A673 (cell line): ENCODE results near the gene NPHP4. TPM values are rescaled to one million over a fixed set of nuclear protein-coding genes. Genes with fewer than 3 reads are reported as not detected.

Experiments
- BruUV-seq: library from RNA; stranded (reverse); fragments of 400-500 nt; replicated peaks from 2 replicates; lab custom pipeline; 2021; lab: Mats Ljungman, UMichigan
- CTCF ChIA-PET: fragments of 300-600 bp; sonication (Branson Sonifier 250); formaldehyde crosslinking; loops from one replicate; lab custom pipeline; 2022; ENCODE audit warnings: antibody characterized with exemption; lab: Charles Lee
- POLR2A ChIA-PET: fragments of 300-600 bp; sonication (Branson Sonifier 250); formaldehyde crosslinking; loops from one replicate; lab custom pipeline; 2022; ENCODE audit warnings: antibody characterized with exemption; ENCODE audit not compliant: low non-redundant PET; lab: Charles Lee
- DNase-seq: peaks from one replicate; pipeline ENCODE4 v3.0.0-alpha.2; 2015; ENCODE audit warnings: low spot score
- H3K27ac ChIP-seq: fragments of 200-600 bp; sonication (generic); 2 replicates; pipeline ENCODE4 v1.5.1; 2016; ENCODE audit warnings: mixed run types, low read depth, mild to moderate bottlenecking, mixed read lengths, antibody characterized with exemption, low read length; ENCODE audit not compliant: poor library complexity, severe bottlenecking
- H3K27me3 ChIP-seq: fragments of 200-600 bp; sonication (generic); replicated peaks from 2 replicates; pipeline ENCODE4 v1.6.1; 2017; ENCODE audit warnings: mixed run types, low read depth, mild to moderate bottlenecking, mixed read lengths, antibody characterized with exemption, low read length; ENCODE audit not compliant: insufficient read depth, poor library complexity
- H3K36me3 ChIP-seq: fragments of 200-600 bp; sonication (generic); 2 replicates; pipeline ENCODE4 v1.6.1; 2016; ENCODE audit warnings: mixed run types, mild to moderate bottlenecking, mixed read lengths, antibody characterized with exemption, low read length; ENCODE audit not compliant: insufficient read depth, poor library complexity, severe bottlenecking
- H3K4me1 ChIP-seq: fragments of 200-600 bp; sonication (generic); 2 replicates; pipeline ENCODE4 v1.6.1; 2017; ENCODE audit warnings: mixed run types, mild to moderate bottlenecking, mixed read lengths, antibody characterized with exemption, low read length; ENCODE audit not compliant: insufficient read depth, poor library complexity, severe bottlenecking
- H3K4me3 ChIP-seq: fragments of 200-600 bp; sonication (generic); 2 replicates; pipeline ENCODE4 v1.5.1; 2016; ENCODE audit warnings: low read depth, mixed run types, mild to moderate bottlenecking, mixed read lengths, low read length; ENCODE audit not compliant: poor library complexity, severe bottlenecking
- H3K9me3 ChIP-seq: fragments of 200-600 bp; sonication (generic); 2 replicates; pipeline ENCODE4 v1.6.1; 2016; ENCODE audit warnings: mixed run types, low read depth, mild to moderate bottlenecking, mixed read lengths, antibody characterized with exemption, low read length; ENCODE audit not compliant: poor library complexity, severe bottlenecking
- EZH2 ChIP-seq: fragments of 200-600 bp; sonication (generic); IDR thresholded peaks from 2 replicates; pipeline ENCODE4 v1.6.1; 2017; ENCODE audit warnings: borderline replicate concordance, low read depth, mild to moderate bottlenecking, mixed read lengths, antibody characterized with exemption, low read length; ENCODE audit not compliant: poor library complexity, severe bottlenecking
- intact Hi-C: fragments of 100-400 bp; cut with micrococcal nuclease; formaldehyde crosslinking; loops from one replicate; pipeline ENCODE4 v1.10.0; 2022; ENCODE audit not compliant: unreplicated experiment
- total RNA-seq: library from RNA; stranded (reverse); gene quantifications from 2 replicates; pipeline ENCODE4 v1.2.3, GENCODE V29; 2021
- TF ChIP-seq, protein P1 (sequence below): fragments of 300-800, 200-600 bp; sonication (generic); conservative IDR thresholded peaks from 2 replicates; pipeline ENCODE4 v1.5.1; 2017; ENCODE audit warnings: low read depth, mild to moderate bottlenecking, antibody characterized with exemption, low read length, moderate library complexity, mixed read lengths

Gene NPHP4
- total RNA-seq, 1 experiment from 2014 or later: 27.6 TPM

DNA sequence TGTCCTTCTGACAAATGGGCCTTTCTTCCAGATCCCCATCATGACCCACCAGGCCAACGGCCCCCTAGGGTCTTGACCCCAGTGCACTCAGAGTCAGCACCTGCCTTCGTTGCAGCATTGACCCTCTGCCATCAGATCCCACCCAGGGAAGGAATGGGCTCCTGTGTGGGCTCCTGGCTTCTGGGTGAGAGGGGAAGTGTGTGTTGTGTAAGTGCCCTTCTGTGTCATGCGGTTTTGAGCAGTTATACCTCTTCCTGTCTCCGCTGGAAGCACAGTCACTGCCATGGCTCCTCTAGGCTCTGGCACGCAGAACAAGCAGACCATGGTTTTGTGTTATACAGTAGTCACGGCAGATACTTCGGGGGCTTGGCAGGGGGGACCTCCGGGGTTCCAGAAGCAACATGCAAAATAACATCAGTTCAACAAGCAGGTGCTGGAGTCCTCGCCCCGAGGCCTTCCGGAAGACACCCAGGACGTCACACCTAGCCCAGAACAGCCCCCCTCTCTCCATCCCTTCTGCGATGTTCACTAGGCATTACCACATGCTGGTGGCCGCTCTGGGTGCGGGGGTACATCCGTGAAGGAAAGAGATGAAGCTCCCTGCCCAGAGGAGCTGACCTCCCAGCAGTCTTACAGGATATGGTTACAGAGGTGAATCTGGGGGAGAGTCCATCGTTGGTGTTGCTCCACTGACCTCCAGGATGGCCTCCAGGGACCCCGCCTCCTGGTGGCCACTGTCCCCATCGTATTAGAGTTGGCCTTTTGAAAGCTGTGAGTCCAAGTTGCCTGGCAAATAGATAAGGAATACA, 36.0 kb upstream of the NPHP4 start:
- POLR2A ChIA-PET: no interaction called here
- H3K4me1 ChIP-seq: peaks cover 13% of the 10 kb centered on the region
- no peak for TF ChIP-seq EZH2
- TF ChIP-seq, protein P1, sequence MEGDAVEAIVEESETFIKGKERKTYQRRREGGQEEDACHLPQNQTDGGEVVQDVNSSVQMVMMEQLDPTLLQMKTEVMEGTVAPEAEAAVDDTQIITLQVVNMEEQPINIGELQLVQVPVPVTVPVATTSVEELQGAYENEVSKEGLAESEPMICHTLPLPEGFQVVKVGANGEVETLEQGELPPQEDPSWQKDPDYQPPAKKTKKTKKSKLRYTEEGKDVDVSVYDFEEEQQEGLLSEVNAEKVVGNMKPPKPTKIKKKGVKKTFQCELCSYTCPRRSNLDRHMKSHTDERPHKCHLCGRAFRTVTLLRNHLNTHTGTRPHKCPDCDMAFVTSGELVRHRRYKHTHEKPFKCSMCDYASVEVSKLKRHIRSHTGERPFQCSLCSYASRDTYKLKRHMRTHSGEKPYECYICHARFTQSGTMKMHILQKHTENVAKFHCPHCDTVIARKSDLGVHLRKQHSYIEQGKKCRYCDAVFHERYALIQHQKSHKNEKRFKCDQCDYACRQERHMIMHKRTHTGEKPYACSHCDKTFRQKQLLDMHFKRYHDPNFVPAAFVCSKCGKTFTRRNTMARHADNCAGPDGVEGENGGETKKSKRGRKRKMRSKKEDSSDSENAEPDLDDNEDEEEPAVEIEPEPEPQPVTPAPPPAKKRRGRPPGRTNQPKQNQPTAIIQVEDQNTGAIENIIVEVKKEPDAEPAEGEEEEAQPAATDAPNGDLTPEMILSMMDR: no peak
- CTCF ChIA-PET: no interaction called here
- no peak overlapping the region for H3K4me3 ChIP-seq
- DNase-seq: peak; percentile 27
- intact Hi-C loops: no loop called here
- no peaks in the 10 kb centered on the region for H3K36me3 ChIP-seq
- no peak overlapping the region for H3K27ac ChIP-seq
- no TSS peak for BruUV-seq
- no peaks in the 10 kb centered on the region for H3K9me3 ChIP-seq
- no peaks in the 10 kb centered on the region for H3K27me3 ChIP-seq

DNA sequence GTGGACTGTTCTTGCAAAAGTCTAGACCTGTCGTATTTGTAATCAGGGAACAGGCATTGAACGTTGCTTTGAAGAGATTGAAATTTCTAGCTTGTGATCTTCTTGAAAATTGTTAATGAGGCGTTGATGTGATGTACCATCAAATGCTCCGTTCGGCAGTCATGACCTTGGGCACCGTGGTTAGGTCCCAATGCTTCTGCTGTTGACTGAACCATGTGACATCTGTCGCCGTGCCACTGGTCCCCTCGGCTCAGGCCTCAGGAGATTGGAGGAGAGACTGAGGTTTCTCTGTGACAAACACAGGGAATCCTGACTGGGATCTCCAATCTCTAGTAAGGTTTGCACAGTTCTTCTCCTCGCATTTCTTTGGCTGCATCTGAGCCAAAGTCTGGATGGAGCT, 35.4 kb upstream of the NPHP4 start:
- Histone ChIP-seq H3K4me1 (peaks cover 13% of the 10 kb centered on the region), H3K27ac (no peak overlapping the region), H3K4me3 (no peak overlapping the region), H3K27me3 (no peaks in the 10 kb centered on the region), H3K36me3 (no peaks in the 10 kb centered on the region), H3K9me3 (no peaks in the 10 kb centered on the region)
- TF ChIP-seq, protein P1: no peak
- TF ChIP-seq EZH2: no peak
- no TSS peak for BruUV-seq
- intact Hi-C loops: no loop called here
- ChIA-PET POLR2A (no interaction called here), CTCF (no interaction called here)
- DNase-seq: no peak

DNA sequence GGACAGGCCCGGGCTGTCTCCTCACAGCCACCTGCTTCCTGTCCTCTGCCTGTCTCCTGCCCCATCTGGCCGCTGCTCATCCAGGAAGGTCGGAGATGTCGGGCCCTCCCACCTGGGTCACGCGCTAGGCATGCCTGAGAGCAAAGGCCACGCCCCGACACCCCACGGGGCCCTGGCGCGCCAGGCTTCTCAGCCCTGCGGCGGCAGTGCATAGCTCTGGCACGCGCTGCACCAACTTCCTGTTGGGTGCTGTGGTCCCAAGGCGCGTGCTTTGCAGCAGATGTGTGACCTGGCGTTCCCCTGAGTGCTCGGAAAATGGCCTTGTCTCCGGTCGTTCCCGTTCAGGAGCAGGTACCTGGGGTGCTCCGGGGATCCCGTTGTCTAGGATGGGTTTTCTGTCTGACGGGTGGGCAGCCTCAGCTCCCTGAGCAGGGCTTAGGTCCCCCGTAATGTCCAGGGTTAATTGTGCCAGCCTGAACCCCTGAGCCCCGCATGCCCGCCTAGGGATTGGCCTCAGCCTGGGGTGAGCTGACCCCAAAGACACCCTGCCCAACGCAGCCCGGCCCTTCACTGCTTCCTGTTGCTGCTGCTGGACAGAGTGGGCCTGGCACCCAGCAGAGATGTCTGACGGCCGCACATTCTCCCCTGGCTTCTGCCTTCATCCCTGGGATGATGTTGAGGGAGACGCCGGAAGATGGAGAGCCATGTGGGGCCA, 34.0 kb upstream of the NPHP4 start:
- no TSS peak for BruUV-seq
- Histone ChIP-seq H3K27ac (no peak overlapping the region), H3K4me1 (peaks cover 13% of the 10 kb centered on the region), H3K36me3 (no peaks in the 10 kb centered on the region), H3K27me3 (no peaks in the 10 kb centered on the region), H3K4me3 (no peak overlapping the region), H3K9me3 (no peaks in the 10 kb centered on the region)
- ChIA-PET CTCF (no interaction called here), POLR2A (no interaction called here)
- peak; percentile 70 for DNase-seq
- intact Hi-C loops: no loop called here
- TF ChIP-seq, protein P1: no peak
- TF ChIP-seq EZH2: no peak
